Upper lobe of left lung (tissue), 6 donors: ENCODE measurements around the gene C3orf80. TPM values are rescaled to one million over a fixed set of nuclear protein-coding genes. Genes with fewer than 3 reads are reported as not detected.

Source experiments
- ATAC-seq, 2 donors: fragments of 200-7000 bp; cut with Tn5 transposase; one replicate each; pipeline ENCODE4 v1.9.1; 2022; ENCODE audit warnings: mild to moderate bottlenecking in 2 of 2, moderate library complexity in 2 of 2; ENCODE audit not compliant: low FRiP score in 2 of 2
- DNase-seq, 2 donors: peaks; one replicate each; pipeline ENCODE4 v3.0.0-alpha.2; 2019 to 2020
- H3K27ac ChIP-seq, 4 donors: fragments of 200-600 bp; sonication (generic); one replicate each; pipeline ENCODE4 v1.5.1; 2016 to 2019
- H3K27me3 ChIP-seq, 4 donors: fragments of 200-600 bp; sonication (generic); one replicate each; pipeline ENCODE4 v1.5.1; 2017 to 2019
- H3K36me3 ChIP-seq, 4 donors: fragments of 200-600 bp; sonication (generic); one replicate each; pipeline ENCODE4 v1.5.1; 2016 to 2019
- H3K4me1 ChIP-seq, 4 donors: fragments of 200-600 bp; sonication (generic); one replicate each; pipeline ENCODE4 v1.5.1; 2018 to 2019
- H3K4me3 ChIP-seq, 4 donors: fragments of 200-600 bp; sonication (generic); one replicate each; pipeline ENCODE4 v1.5.1; 2017 to 2019; ENCODE audit warnings: mild to moderate bottlenecking in 2 of 4, moderate library complexity in 1 of 4
- H3K9me3 ChIP-seq, 4 donors: fragments of 200-600 bp; sonication (generic); one replicate each; pipeline ENCODE4 v1.5.1; 2018 to 2019
- EP300 ChIP-seq, 4 donors: sonication (generic); formaldehyde crosslinking; IDR thresholded peaks; one replicate each; pipeline ENCODE4 v1.5.1; 2017; ENCODE audit warnings: antibody characterized with exemption in 4 of 4, control low read depth in 2 of 4
- POLR2A ChIP-seq, 4 donors: fragments of 450-650 bp; IDR thresholded peaks; one replicate each; pipeline ENCODE4 v1.5.1; 2016 to 2017; ENCODE audit warnings: antibody characterized with exemption in 4 of 4, mild to moderate bottlenecking in 2 of 4
- POLR2AphosphoS5 ChIP-seq, 2 donors: sonication (generic); formaldehyde crosslinking; IDR thresholded peaks; one replicate each; pipeline ENCODE4 v1.5.1; 2017; ENCODE audit warnings: antibody characterized with exemption in 2 of 2
- WGBS, 2 donors: methylation state at CpG; one replicate each; pipeline ENCODE4 v1.1.5; 2017 to 2018; 5-methylcytosine and 5-hydroxymethylcytosine counted together
- total RNA-seq, 6 donors: library from RNA; depleted of rRNA in 4 of 6; stranded (reverse); fragments of >200 nt in 4 of 6; gene quantifications; one replicate each; pipeline versions ENCODE4 v1.1.0 to v1.2.1, GENCODE V29; 2016 to 2021
- TF ChIP-seq, protein P1 (sequence below), 6 experiments: fragments of 450-650 bp in 4 of 6; fragments of 200-600 bp in 2 of 6; sonication (generic) in 2 of 6; IDR thresholded peaks; one replicate each; pipeline ENCODE4 v1.5.1; 2016 to 2019; ENCODE audit warnings: antibody characterized with exemption in 6 of 6
- donor health status: DM: no; HTN: no; CAD: no; lungs with moderate emphysema.
- donor health status: DM: no; HTN: yes; CAD: no; lungs with severe emphysema.

C3orf80 gene
- total RNA-seq, 6 donors from 2014 or later: 0.30 to 4.2 (median 1.1) TPM; not detected in 1

- peaks cover 0 to 4% (median 3%) of the 10 kb centered on the region in 4 donors for H3K4me1 ChIP-seq
- TF ChIP-seq, protein P1, sequence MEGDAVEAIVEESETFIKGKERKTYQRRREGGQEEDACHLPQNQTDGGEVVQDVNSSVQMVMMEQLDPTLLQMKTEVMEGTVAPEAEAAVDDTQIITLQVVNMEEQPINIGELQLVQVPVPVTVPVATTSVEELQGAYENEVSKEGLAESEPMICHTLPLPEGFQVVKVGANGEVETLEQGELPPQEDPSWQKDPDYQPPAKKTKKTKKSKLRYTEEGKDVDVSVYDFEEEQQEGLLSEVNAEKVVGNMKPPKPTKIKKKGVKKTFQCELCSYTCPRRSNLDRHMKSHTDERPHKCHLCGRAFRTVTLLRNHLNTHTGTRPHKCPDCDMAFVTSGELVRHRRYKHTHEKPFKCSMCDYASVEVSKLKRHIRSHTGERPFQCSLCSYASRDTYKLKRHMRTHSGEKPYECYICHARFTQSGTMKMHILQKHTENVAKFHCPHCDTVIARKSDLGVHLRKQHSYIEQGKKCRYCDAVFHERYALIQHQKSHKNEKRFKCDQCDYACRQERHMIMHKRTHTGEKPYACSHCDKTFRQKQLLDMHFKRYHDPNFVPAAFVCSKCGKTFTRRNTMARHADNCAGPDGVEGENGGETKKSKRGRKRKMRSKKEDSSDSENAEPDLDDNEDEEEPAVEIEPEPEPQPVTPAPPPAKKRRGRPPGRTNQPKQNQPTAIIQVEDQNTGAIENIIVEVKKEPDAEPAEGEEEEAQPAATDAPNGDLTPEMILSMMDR (IDR thresholded peaks at IDR 0.05): no peak
- TF ChIP-seq POLR2A (IDR thresholded peaks at IDR 0.05): no peak
- no peak for TF ChIP-seq POLR2AphosphoS5 (IDR thresholded peaks at IDR 0.05)
- TF ChIP-seq EP300 (IDR thresholded peaks at IDR 0.05): no peak
- no peaks in the 10 kb centered on the region for H3K36me3 ChIP-seq
- no peak overlapping the region for H3K4me3 ChIP-seq
- ATAC-seq (no peak), DNase-seq (no peak)
- H3K9me3 ChIP-seq: no peaks in the 10 kb centered on the region
- H3K27ac ChIP-seq: no peak overlapping the region
- no peaks in the 10 kb centered on the region for H3K27me3 ChIP-seq
- WGBS, 2 donors: 50 to 64% methylated on average over 2 of the region's 2 CpGs
Observed at GRCh38 chr3:160257606-160258005, 32.4 kb downstream of the C3orf80 start.

DNA sequence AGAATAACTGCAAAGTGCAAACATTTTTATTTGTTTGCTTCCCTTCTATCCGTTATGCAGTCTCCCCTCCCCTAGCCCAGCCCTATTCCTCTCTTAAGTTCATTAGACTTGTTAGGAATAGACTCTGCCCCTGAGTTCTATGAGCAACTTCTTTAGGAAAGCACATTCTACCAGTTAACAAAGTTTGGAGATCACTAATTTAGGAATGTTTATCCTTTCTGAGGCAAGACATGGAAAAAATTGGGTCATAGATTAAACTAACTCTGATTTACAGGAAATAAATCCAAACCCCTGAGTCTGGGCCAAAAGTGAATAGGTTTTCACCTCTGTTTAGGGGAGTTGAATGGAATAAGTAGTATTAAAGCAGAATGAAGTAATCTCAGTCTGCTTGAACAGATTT, 34.4 kb downstream of the C3orf80 start:
- peaks cover 0 to 4% (median 3%) of the 10 kb centered on the region in 4 donors for H3K4me1 ChIP-seq
- 69 to 73% methylated on average over 1 of the region's 1 CpG for WGBS, 2 donors
- no peak for ATAC-seq
- H3K9me3 ChIP-seq: no peaks in the 10 kb centered on the region
- no peaks in the 10 kb centered on the region for H3K27me3 ChIP-seq
- TF ChIP-seq POLR2A (IDR thresholded peaks at IDR 0.05) (no peak), EP300 (IDR thresholded peaks at IDR 0.05) (no peak), POLR2AphosphoS5 (IDR thresholded peaks at IDR 0.05) (no peak)
- TF ChIP-seq, protein P1 (IDR thresholded peaks at IDR 0.05): no peak
- H3K4me3 ChIP-seq: no peak overlapping the region
- no peak for DNase-seq
- H3K36me3 ChIP-seq: no peaks in the 10 kb centered on the region
- no peak overlapping the region for H3K27ac ChIP-seq

GRCh38 chr3:160260587-160261270, 35.5 kb downstream of the C3orf80 start:
- TF ChIP-seq EP300 (IDR thresholded peaks at IDR 0.05) (no peak), POLR2A (IDR thresholded peaks at IDR 0.05) (no peak), POLR2AphosphoS5 (IDR thresholded peaks at IDR 0.05) (no peak)
- TF ChIP-seq, protein P1 (IDR thresholded peaks at IDR 0.05): no peak
- no peak overlapping the region for H3K27ac ChIP-seq
- no peak overlapping the region for H3K4me3 ChIP-seq
- DNase-seq (no peak), ATAC-seq (peak in 1 of 2 donors; percentile 54)
- H3K36me3 ChIP-seq: no peaks in the 10 kb centered on the region
- H3K4me1 ChIP-seq: peaks cover 0 to 4% (median 3%) of the 10 kb centered on the region in 4 donors
- no peaks in the 10 kb centered on the region for H3K27me3 ChIP-seq
- H3K9me3 ChIP-seq: no peaks in the 10 kb centered on the region
- WGBS, 2 donors: 79 to 81% methylated on average over 7 of the region's 7 CpGs

DNA sequence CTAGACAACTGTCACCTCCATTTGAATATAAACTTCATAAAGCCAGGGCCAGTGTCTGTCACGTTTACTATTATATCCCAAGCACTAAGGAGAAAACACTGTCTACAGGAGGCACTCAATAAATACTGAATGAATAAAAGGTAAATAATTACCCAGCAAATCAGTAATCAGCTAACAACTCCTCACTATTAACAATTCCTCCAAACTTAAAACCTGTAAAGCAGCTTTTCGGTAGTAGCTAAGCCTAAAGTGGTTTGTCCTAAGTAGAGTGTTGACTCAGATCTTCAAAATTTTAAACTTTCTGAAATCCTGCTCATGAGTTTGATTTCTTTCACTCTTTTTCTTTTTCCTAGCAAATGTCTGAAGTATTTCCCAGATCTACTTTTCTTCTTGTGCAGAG, 39.9 kb downstream of the C3orf80 start:
- DNase-seq (no peak), ATAC-seq (peak in 1 of 2 donors; percentile 59)
- peaks cover 0 to 4% (median under 1%) of the 10 kb centered on the region in 4 donors for H3K4me1 ChIP-seq
- TF ChIP-seq POLR2A (IDR thresholded peaks at IDR 0.05) (no peak), EP300 (IDR thresholded peaks at IDR 0.05) (no peak), POLR2AphosphoS5 (IDR thresholded peaks at IDR 0.05) (no peak)
- TF ChIP-seq, protein P1 (IDR thresholded peaks at IDR 0.05): no peak
- H3K4me3 ChIP-seq: no peak overlapping the region
- H3K9me3 ChIP-seq: no peaks in the 10 kb centered on the region
- no peaks in the 10 kb centered on the region for H3K27me3 ChIP-seq
- H3K27ac ChIP-seq: no peak overlapping the region
- H3K36me3 ChIP-seq: peaks cover 0 to 3% (median 0%) of the 10 kb centered on the region in 4 donors
- WGBS, 2 donors: 58 to 75% methylated on average over 2 of the region's 2 CpGs

Other genes with a start within 250 kb of the C3orf80 start
- gene IL12A, start 236.6 kb upstream of the C3orf80 start, total RNA-seq: 1 to 10 TPM in 3 of 6 donors, under 1 TPM in 2, not detected in 1; 0.52 to 7.3 (median 1.2) TPM
- gene IFT80, start 173.8 kb downstream of the C3orf80 start, total RNA-seq: 10 to 100 TPM; 12.1 to 68.1 (median 28.4) TPM
- gene SMC4, start 174.2 kb downstream of the C3orf80 start, total RNA-seq: 100 to 1,000 TPM in 1 of 6 donors, 10 to 100 TPM in 5; 35.6 to 107 (median 65.5) TPM
- gene TRIM59, start 224.4 kb downstream of the C3orf80 start, total RNA-seq: 1 to 10 TPM; 1.6 to 7.1 (median 3.5) TPM